WTC11 (cell line): ENCODE results near the gene C1orf56.

Source experiments
- GRHL2 ChIP-seq: fragments of 250-450 bp; sonication (Bioruptor Pico); IDR thresholded peaks from 2 replicates; pipeline ENCODE4 v1.8.0; 2022; ENCODE audit warnings: mild to moderate bottlenecking, moderate library complexity; ENCODE audit not compliant: insufficient replicate concordance, severe bottlenecking
- MXD4 ChIP-seq: fragments of 250-450 bp; sonication (Bioruptor Pico); IDR thresholded peaks from 2 replicates; pipeline ENCODE4 v1.8.0; 2021; ENCODE audit warnings: mild to moderate bottlenecking, moderate library complexity, borderline replicate concordance
- TEAD1 ChIP-seq: sonication (generic); formaldehyde crosslinking; IDR thresholded peaks from 2 replicates; pipeline ENCODE4 v1.8.0; 2022; ENCODE audit warnings: mild to moderate bottlenecking, missing genetic modification reagents
- ZBTB21 ChIP-seq: sonication (generic); formaldehyde crosslinking; IDR thresholded peaks from 2 replicates; pipeline ENCODE4 v1.8.1; 2023; ENCODE audit warnings: mild to moderate bottlenecking, missing genetic modification reagents, borderline replicate concordance
- TF ChIP-seq, protein P1 (sequence below): fragments of 200-600 bp; IDR thresholded peaks from 2 replicates; pipeline ENCODE4 v1.8.0; 2022; ENCODE audit warnings: antibody characterized with exemption

DNA sequence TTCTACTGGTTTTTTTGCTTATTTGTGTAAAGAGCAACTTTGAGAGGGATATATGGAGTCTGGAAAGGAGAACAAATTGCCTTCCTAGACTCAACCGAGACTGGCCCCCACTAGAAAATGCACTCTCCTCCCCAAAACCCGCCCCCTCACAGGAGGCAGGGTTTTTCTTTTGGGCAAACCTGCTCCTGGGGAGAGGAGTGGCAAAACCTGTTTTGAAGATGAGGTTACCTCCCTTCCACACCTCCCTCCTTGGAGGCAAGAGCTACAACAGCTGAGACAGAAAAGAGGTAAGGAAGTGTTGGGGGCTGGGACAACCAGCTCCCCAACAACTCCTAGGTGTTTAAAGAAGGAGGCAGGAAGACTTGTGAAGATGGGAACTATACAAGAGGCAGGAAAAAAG, 11.2 kb upstream of the C1orf56 start, which contains the start of gene BNIPL:
- TF ChIP-seq ZBTB21 (CRISPR knock-in tag) (no peak), GRHL2 (CRISPR knock-in tag) (no peak), TEAD1 (no peak), MXD4 (CRISPR knock-in tag) (no peak)
- TF ChIP-seq, protein P1, sequence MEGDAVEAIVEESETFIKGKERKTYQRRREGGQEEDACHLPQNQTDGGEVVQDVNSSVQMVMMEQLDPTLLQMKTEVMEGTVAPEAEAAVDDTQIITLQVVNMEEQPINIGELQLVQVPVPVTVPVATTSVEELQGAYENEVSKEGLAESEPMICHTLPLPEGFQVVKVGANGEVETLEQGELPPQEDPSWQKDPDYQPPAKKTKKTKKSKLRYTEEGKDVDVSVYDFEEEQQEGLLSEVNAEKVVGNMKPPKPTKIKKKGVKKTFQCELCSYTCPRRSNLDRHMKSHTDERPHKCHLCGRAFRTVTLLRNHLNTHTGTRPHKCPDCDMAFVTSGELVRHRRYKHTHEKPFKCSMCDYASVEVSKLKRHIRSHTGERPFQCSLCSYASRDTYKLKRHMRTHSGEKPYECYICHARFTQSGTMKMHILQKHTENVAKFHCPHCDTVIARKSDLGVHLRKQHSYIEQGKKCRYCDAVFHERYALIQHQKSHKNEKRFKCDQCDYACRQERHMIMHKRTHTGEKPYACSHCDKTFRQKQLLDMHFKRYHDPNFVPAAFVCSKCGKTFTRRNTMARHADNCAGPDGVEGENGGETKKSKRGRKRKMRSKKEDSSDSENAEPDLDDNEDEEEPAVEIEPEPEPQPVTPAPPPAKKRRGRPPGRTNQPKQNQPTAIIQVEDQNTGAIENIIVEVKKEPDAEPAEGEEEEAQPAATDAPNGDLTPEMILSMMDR = no peak
